HepG2 (cell line): ENCODE data around the gene XIAP. TPM values are rescaled to one million over a fixed set of nuclear protein-coding genes. Genes with fewer than 3 reads are reported as not detected.

Experiments
- CHCHD3 ChIP-seq: sonication (generic); formaldehyde crosslinking; IDR thresholded peaks from 2 replicates; pipeline ENCODE4 v1.8.0; 2022; ENCODE audit warnings: mild to moderate bottlenecking, missing genetic modification reagents, moderate library complexity
- HMGXB3 ChIP-seq: sonication (generic); formaldehyde crosslinking; IDR thresholded peaks from 2 replicates; pipeline ENCODE4 v1.4.0; 2020; ENCODE audit warnings: missing genetic modification reagents, borderline replicate concordance
- HOXA9 ChIP-seq: sonication (generic); formaldehyde crosslinking; IDR thresholded peaks from 2 replicates; pipeline ENCODE4 v1.8.1; 2022; ENCODE audit warnings: missing genetic modification reagents, mild to moderate bottlenecking, moderate library complexity, borderline replicate concordance
- LCORL ChIP-seq, 2 experiments: fragments of 450-650 bp in 1 of 2; sonication (generic) in 1 of 2; formaldehyde crosslinking in 1 of 2; IDR thresholded peaks; 2 replicates each; pipeline versions ENCODE4 v1.5.0 to v1.6.1; 2017 to 2020; ENCODE audit warnings: antibody characterized with exemption in 1 of 2, missing genetic modification reagents in 1 of 2
- MAFG ChIP-seq: sonication (generic); formaldehyde crosslinking; IDR thresholded peaks from 2 replicates; pipeline ENCODE4 v1.5.1; 2020; ENCODE audit warnings: mild to moderate bottlenecking, missing genetic modification reagents
- MAZ ChIP-seq, 2 experiments: sonication (generic) in 1 of 2; formaldehyde crosslinking in 1 of 2; IDR thresholded peaks; 2 replicates each; pipeline versions ENCODE4 v1.5.0 to v1.6.1; 2012 to 2020; ENCODE audit warnings: low read depth in 2 of 2, mild to moderate bottlenecking in 2 of 2, borderline replicate concordance in 1 of 2, improper control_type of control experiment in 1 of 2, low read length in 1 of 2, missing genetic modification reagents in 1 of 2, moderate library complexity in 1 of 2
- MBD4 ChIP-seq: IDR thresholded peaks from 2 replicates; pipeline ENCODE4 v1.6.1; 2012; ENCODE audit warnings: low read length, inconsistent platforms, borderline replicate concordance
- MLXIP ChIP-seq: sonication (generic); formaldehyde crosslinking; IDR thresholded peaks from 2 replicates; pipeline ENCODE4 v1.9.0; 2021; ENCODE audit warnings: missing genetic modification reagents, borderline replicate concordance
- MTA1 ChIP-seq: sonication (generic); formaldehyde crosslinking; IDR thresholded peaks from 2 replicates; pipeline ENCODE4 v1.4.0; 2020; ENCODE audit warnings: missing genetic modification reagents, mild to moderate bottlenecking, borderline replicate concordance
- PRPF4 ChIP-seq: fragments of 200-400 bp; formaldehyde crosslinking; IDR thresholded peaks from 2 replicates; pipeline ENCODE4 v1.6.1; 2016; ENCODE audit warnings: low read length, low read depth; ENCODE audit not compliant: poor library complexity, severe bottlenecking
- RFX1 ChIP-seq: fragments of 450-650 bp; IDR thresholded peaks from 2 replicates; pipeline ENCODE4 v1.6.1; 2017
- SALL1 ChIP-seq: sonication (generic); formaldehyde crosslinking; IDR thresholded peaks from 2 replicates; pipeline ENCODE4 v1.8.0; 2022; ENCODE audit warnings: mild to moderate bottlenecking, missing genetic modification reagents
- SOX5 ChIP-seq: IDR thresholded peaks from 2 replicates; pipeline ENCODE4 v1.6.1; 2016; ENCODE audit warnings: borderline replicate concordance
- SPEN ChIP-seq: sonication (generic); formaldehyde crosslinking; IDR thresholded peaks from 2 replicates; pipeline ENCODE4 v1.5.1; 2020; ENCODE audit warnings: low read depth, mild to moderate bottlenecking, missing genetic modification reagents
- ZFP62 ChIP-seq: sonication (generic); formaldehyde crosslinking; IDR thresholded peaks from 2 replicates; pipeline ENCODE4 v1.4.0; 2020; ENCODE audit warnings: missing genetic modification reagents
- ZNF329 ChIP-seq: sonication (generic); formaldehyde crosslinking; IDR thresholded peaks from 2 replicates; pipeline ENCODE4 v1.9.0; 2021; ENCODE audit warnings: low read depth, mild to moderate bottlenecking, missing genetic modification reagents
- ZNF414 ChIP-seq: sonication (generic); formaldehyde crosslinking; IDR thresholded peaks from 2 replicates; pipeline ENCODE4 v1.5.0; 2020; ENCODE audit warnings: missing genetic modification reagents
- polyA plus RNA-seq, 8 experiments: library from polyadenylated mRNA; depleted of rRNA in 3 of 8; stranded (reverse) in 7 of 8; unstranded in 1 of 8; fragments of >200 nt; fragmentation: Illumina TruSeq in 4 of 8; extraction: Trizol in 4 of 8; gene quantifications; 2 replicates each; pipeline versions ENCODE4 v1.2.1 to v1.2.3, GENCODE V29; 2011 to 2016; ENCODE audit warnings: low read depth in 4 of 8, missing spikeins in 1 of 8, mixed read lengths in 1 of 8; ENCODE audit not compliant: insufficient read depth in 1 of 8
- total RNA-seq, 5 experiments: library from RNA; depleted of rRNA; stranded (reverse); fragments of >200 nt; fragmentation: Illumina TruSeq; extraction: Trizol; gene quantifications; 2 replicates each; pipeline ENCODE4 v1.2.3, GENCODE V29; 2016; ENCODE audit warnings: low read depth in 1 of 5
- TF ChIP-seq, protein P1 (sequence below), 2 experiments: fragments of 450-650 bp in 1 of 2; sonication (generic) in 1 of 2; formaldehyde crosslinking; IDR thresholded peaks; 2 replicates each; pipeline versions ENCODE4 v1.5.0 to v1.8.0; 2020 to 2022; ENCODE audit warnings: mild to moderate bottlenecking in 1 of 2, missing genetic modification reagents in 1 of 2

XIAP gene
- total and polyA plus RNA-seq, 2 of the 13 experiments (the other 11 are each of a cell fraction or from before 2014, with no cell fraction given) = 12.9 to 29.5 TPM

GRCh38 chrX:123822965-123823364 lies 36.9 kb upstream of the XIAP start (continued):
- TF ChIP-seq ZNF414 (0 out of 2 replicates have a peak, but pooled peaks have one; percentile 31), LCORL (IDR thresholded peaks at IDR 0.05) (no peak), LCORL (CRISPR knock-in tag; IDR thresholded peaks at IDR 0.05) (0 out of 2 replicates have a peak, but pooled peaks have one; percentile 47), HOXA9 (no peak), PRPF4 (no peak), MTA1 (CRISPR knock-in tag) (no peak), SOX5 (peak; percentile 74; the same call in 1 of the 2 replicates), ZFP62 (CRISPR knock-in tag) (no peak), SPEN (CRISPR knock-in tag) (no peak), MAZ (IDR thresholded peaks at IDR 0.05; ENCODE audit: borderline replicate concordance, low read depth, low read length) (no peak), MAZ (CRISPR knock-in tag; IDR thresholded peaks at IDR 0.05; ENCODE audit: low read depth) (no peak), MBD4 (no peak), HMGXB3 (CRISPR knock-in tag) (no peak), MAFG (CRISPR knock-in tag) (no peak), ZNF329 (CRISPR knock-in tag) (no peak), SALL1 (peak; percentile 67; the same call in 1 of the 2 replicates), RFX1 (no peak), MLXIP (no peak), CHCHD3 (CRISPR knock-in tag) (no peak)
- TF ChIP-seq, protein P1, sequence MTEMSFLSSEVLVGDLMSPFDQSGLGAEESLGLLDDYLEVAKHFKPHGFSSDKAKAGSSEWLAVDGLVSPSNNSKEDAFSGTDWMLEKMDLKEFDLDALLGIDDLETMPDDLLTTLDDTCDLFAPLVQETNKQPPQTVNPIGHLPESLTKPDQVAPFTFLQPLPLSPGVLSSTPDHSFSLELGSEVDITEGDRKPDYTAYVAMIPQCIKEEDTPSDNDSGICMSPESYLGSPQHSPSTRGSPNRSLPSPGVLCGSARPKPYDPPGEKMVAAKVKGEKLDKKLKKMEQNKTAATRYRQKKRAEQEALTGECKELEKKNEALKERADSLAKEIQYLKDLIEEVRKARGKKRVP (CRISPR knock-in tag; IDR thresholded peaks at IDR 0.05) = no peak
